NK-92 (cell line): ENCODE results near the gene MYBPC1.
"Not testable (repeated sequence)": the region's sequence is repeated elsewhere in the genome, so short reads cannot be mapped to it uniquely, and the experiment has no call there.

Source experiments
- DNase-seq: peaks from one replicate; lab custom pipeline; 2025; ENCODE audit not compliant: unreplicated experiment; lab: John Stamatoyannopoulos, UW

MYBPC1 gene, protein sequence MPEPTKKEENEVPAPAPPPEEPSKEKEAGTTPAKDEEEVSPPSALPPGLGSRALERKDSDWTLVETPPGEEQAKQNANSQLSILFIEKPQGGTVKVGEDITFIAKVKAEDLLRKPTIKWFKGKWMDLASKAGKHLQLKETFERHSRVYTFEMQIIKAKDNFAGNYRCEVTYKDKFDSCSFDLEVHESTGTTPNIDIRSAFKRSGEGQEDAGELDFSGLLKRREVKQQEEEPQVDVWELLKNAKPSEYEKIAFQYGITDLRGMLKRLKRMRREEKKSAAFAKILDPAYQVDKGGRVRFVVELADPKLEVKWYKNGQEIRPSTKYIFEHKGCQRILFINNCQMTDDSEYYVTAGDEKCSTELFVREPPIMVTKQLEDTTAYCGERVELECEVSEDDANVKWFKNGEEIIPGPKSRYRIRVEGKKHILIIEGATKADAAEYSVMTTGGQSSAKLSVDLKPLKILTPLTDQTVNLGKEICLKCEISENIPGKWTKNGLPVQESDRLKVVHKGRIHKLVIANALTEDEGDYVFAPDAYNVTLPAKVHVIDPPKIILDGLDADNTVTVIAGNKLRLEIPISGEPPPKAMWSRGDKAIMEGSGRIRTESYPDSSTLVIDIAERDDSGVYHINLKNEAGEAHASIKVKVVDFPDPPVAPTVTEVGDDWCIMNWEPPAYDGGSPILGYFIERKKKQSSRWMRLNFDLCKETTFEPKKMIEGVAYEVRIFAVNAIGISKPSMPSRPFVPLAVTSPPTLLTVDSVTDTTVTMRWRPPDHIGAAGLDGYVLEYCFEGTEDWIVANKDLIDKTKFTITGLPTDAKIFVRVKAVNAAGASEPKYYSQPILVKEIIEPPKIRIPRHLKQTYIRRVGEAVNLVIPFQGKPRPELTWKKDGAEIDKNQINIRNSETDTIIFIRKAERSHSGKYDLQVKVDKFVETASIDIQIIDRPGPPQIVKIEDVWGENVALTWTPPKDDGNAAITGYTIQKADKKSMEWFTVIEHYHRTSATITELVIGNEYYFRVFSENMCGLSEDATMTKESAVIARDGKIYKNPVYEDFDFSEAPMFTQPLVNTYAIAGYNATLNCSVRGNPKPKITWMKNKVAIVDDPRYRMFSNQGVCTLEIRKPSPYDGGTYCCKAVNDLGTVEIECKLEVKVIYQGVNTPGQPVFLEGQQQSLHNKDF

DNA sequence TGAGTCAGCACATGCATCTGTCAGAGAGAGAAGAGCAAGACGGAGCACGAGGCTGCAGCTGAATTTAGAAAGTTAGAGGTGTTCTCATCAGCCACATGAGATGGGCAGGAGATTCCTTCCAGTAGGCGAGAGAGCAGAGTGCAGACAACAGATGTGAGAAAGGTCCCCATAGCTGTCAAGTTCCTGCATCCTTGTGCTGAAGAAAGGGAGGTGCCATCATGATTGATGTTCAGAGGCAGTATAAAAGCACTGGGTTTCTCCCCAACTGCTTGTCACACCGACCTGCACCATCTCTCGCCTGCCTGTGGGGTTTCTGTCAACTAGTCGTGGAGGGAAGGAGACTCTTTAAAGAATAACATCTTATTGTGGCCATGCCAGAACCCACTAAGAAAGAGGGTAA lies at the start of gene MYBPC1:
Gene MYBPC1, plus strand, starts transcription at position 272 of the 400 bp plus-strand sequence. Its CDS starts 100 bp downstream, at position 372.
- no peak for DNase-seq

DNA sequence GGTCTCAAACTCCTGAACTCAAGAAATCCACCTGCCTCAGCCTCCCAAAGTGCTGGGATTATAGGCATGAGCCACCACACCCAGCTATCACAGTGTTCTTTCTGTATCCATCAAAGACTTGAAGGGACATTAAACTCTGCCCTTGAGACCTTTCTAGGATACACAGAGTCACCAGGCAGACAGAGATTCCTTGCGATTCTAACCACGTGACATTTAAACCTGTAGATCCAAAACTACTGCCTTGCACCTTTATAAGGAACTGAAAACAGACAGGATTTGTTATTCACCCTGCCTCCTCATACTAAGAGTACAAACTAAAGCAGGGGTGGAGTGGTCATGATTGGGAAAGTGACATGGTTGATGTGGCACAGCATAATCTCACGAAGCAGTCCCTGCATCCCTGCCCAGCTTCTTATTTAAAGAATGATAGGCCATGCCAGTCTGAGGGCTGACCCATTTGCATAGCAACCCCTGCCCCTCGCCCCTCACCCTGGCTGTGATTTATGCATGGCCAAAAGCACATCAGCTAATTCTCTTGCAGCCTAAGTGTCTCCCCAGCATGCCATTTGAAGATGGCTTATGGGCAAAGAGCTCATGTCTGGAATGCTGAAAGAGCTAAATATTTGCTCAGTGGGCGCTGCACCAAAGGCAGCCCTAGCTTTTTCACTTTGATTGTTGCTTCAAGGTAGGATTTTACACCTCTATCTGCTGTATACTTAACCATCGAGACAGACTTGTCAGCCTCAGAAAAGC lies 43.2 kb upstream of the MYBPC1 start:
- DNase-seq: no peak

DNA sequence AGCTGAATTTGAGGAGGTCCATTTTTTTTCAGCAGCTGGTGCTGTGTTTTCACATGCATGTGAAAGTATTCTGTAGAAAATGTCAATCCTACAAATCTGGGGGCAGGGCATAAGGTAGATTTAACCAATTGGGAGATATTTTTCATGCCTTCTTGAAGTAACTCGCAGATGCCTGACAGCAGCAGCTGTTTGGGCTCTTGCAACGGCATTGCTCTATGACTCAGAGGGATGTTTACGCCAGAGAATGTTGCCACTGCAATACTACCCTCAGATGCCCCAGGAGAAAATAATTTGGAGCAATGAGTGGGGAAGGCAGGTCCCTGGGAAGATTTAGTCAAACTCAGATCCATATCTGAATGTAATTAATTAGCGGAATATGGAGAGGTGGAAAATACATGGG lies 42.5 kb upstream of the MYBPC1 start:
- no peak for DNase-seq

DNA sequence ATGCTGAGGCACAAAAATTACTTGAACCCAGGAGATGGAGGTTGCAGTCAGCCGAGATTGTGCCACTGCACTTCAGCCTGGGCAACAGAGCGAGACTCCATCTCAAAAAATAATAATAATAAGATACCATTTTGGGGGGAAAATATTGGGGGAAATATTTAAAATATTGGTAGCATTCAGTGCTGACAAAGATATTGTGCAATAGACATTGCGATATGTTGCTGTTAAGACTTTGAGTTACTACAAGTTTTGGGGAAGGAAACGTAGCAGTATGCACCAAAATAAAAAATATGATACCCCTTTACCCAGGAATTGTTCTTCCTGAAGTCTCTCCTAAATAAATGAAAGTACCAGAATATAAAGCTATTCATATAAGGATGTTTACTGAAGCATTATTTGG lies 37.7 kb upstream of the MYBPC1 start:
- no peak for DNase-seq

DNA sequence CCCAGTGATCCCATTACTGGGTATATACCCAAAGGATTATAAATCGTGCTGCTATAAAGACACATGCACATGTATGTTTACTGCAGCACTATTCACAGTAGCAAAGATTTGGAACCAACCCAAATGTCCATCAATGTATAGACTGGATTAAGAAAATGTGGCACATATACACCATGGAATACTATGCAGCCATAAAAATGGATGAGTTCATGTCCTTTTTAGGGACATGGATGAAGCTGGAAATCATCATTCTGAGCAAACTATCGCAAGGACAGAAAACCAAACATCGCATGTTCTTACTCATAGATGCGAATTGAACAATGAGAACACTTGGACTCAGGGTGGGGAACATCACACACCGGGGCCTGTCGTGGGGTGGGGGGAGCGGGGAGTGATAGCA lies 36.0 kb upstream of the MYBPC1 start:
- not testable (repeated sequence) for DNase-seq

DNA sequence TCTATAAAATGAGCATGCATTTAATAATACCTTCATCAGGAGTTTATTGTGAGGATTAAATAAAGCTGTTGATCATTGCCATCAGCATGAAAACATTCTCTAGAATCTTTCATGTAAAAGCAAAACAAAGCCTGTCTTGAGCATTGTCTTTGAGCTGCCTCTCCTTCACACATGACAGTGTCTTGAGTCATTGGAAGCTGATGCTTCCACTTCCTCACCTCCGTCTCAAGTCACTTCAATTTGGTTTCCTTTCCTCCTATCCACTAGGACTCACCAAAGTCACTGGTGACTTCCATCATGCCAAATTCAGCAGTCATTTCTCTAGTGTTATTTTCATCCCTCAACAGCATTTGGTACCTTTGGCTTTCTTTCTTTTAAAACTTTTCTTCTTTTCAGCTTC lies 31.6 kb upstream of the MYBPC1 start:
- DNase-seq: no peak

DNA sequence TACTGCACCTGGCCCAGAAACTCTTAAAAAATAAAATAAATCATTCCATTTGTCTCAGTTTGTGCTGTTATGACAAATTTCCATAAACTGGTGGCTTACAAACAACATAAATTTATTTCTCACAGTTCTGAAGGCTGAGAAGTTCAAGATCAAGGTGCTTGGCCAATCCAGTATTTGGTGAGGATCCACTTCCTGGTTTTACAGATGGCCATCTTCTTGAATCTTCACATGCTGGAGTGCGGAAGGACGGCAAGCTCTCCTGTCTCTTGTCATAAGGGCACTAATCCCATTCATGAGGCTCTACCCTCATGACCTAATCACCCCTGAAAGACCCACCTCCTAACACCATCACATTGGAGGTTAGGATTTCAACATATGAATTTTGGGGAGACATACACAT lies 29.9 kb upstream of the MYBPC1 start:
- DNase-seq: no peak

DNA sequence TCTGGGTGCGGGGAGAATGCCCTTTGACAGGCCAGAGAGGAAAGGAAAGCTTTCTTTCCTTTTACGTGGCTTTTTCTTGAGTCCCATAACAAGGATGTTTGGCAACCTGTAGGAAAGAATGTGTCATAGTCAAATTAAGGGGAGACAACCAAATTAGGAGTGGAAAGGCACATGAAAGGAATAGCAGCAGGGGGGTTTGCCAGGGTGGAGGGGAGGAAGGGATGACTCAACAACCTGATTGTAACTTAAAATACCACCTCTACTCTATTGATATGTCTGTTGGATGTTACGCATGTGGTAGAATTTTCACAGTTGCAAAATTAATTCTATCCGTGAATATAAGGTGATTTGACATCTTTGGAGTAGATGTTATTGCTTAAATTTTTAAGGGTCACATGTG lies 28.5 kb upstream of the MYBPC1 start:
- no peak for DNase-seq

DNA sequence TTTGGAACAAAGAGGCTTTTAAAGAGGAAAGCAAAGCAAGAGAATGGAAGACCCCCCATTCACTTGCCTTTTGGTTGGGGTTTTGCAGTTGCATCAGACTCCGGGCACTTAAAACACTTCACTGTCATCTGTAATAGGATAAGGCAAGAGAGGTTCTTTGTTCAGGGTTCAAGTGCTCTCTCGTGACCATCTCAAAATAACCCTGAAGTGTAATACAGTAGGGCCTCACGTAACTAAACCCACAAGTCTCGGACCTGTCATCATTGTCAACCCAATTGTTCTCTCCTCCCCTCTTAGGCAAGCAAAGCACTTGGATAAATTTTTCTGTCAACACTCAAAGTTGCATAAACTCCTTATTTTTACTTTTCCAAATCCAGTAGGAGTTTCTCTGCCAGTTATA lies 26.9 kb upstream of the MYBPC1 start:
- no peak for DNase-seq

DNA sequence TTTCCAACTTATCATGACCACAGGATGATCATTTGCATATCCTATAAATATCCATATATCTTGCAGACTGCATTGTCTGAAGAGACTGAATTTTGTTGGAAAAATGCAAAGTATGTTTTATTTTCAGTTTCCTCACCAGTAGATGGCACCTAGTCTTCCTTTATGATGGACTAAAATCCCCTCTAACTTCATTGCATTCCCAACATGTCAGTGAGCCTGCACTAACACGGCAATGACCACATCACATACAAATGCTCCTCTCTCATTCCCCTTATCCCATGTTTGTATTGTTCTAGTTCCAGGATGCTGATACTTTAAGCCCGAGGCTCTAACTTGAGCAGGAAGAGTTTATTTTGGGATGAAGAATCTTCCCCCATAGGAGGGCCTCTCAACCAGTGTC lies 24.7 kb upstream of the MYBPC1 start:
- DNase-seq: no peak

DNA sequence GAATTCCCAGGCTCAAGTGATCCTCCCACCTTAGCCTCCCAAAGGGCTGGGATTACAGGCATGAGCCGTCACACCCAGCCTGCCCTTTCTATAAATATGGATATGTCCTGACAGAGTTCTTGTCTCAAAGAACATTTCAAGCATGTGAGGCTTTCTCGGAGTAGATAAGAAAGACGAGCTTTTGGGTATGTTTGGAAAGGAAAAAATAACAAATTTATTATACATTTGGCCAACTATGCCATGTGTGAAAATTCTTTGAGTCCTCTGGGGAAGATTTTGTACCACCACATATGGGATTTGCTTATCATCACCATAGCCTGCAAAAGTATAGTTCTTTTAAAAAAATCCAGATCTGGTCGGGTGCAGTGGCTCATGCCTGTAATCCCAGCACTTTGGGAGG lies 23.7 kb upstream of the MYBPC1 start:
- no peak for DNase-seq

DNA sequence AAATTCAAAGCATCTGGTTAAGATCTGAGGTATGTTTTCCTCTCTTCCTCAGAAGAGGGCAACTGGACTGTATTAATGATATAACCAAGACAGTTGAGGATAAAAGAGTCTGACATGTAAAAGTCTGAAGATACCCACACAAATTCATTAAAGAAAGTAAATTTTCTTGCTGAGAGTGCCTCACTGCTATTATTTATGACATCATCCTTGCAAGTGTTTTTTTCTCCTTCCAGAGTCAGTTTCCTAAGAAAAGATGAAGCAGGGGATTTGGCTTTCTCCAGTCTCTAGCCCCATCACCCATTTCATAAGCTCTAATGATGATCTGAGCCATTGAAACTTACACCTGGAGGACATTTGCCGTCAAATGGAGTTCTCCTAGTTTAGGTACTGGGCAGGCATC lies 21.0 kb upstream of the MYBPC1 start:
- no peak for DNase-seq

DNA sequence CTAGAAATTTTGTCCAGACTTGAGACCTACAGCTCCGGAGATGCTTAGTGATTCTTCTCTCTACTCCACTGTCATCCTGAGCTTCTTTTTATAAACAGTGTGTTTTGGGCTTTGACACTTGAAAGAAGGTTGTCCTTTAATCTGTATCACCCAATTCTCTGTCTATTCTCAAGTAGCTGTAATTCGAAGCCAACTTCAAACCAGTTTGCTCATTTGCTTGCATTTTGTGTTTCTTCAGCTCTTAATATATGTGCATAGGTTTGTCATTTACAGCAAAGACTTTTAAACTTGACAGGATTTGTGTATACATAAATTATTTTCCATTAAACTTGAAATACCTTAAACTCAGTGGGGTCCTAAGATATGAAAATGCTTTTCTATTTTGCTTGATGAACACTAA lies 16.4 kb upstream of the MYBPC1 start:
- no peak for DNase-seq

DNA sequence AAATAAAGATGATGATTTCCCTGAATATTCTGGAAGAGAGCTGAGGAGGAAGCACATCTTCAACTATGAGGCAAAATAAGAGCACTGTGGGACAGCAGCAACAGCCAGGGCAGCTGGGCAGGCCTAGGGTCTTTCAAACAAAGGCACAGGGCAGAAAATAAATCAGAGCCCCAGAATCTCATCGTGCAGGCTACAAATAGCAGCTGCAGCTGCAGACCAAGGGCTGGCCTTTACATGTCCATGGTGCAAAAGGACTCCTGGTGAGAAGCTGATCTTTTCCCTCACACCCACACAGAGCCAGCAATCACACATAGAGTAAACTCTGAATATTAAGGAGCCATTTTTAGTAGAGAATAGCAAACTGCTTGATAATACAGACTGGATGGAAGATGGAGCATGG lies 13.6 kb upstream of the MYBPC1 start:
- DNase-seq: no peak

DNA sequence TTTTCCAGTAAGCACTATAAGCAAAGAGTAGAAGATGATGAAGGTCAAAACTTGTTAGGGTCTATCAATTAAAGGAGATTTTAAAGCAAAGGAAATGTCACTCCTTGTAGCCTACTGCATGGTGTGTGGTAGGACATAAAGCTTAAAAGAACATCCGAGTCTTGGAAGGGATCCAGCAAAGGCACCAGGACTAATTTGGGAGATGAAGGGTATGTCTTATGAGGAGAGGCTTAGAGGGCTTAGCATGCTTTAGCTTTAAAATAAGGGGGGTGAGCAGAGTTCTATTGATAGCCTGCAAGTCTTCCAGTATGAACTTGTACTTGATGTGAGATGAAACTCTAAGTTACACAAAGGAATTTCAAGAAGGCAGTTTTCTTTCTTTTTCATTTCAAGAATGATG lies 11.8 kb upstream of the MYBPC1 start:
- no peak for DNase-seq

DNA sequence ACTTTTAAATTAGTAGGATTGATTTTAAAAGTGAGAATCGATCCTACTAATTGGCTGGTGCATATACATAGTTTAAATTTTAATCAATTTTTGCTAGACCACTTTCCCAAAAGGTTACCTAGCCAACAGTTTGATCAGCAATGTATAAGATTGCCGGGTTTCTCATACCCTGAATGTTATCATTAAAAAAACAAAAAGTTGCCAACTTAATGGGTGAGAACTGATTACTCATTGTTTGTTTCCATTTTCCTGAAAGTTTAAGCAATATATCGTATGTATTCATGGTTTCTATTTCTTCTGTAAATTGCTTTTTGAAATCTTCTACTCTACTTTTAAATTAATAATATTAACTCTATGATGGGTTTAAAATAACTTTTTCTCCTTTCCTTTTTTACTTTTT lies 4.4 kb upstream of the MYBPC1 start:
- no peak for DNase-seq

DNA sequence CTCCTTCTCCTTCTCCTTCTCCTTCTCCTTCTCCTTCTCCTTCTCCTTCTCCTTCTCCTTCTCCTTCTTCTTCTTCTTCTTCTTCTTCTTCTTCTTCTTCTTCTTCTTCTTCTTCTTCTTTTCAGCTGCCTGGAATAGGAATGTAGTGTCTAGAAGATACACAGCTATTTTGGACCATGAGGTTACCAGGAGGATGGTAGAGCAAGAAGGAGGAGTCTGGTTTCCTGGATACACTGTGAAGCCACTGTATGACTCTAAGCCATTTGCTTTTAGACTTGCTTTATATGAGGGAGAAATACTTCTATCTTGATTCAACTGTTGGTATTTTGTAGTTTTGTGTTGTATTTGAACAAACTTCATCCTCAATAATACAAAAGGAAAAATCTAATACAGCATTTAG lies 3.0 kb upstream of the MYBPC1 start:
- DNase-seq: no peak

DNA sequence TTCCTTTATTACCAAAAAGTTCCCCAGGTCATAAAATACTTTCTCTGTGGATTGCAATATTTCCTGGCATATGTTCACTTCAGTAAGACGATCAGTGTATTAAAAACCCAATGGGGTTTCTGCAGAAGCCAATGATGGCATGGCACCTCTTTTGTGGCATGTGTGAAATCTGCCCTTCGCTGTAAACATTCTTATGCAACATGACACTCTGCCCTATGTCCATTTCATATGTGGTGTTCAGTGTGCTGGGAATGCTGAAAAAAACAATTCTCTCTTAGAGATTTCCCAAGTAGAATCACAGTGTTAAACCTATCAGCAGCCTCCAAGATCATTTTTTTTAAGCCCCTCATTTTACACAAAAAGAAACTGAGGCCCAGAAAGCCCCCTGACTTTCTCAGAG lies 2.3 kb upstream of the MYBPC1 start:
- no peak for DNase-seq

DNA sequence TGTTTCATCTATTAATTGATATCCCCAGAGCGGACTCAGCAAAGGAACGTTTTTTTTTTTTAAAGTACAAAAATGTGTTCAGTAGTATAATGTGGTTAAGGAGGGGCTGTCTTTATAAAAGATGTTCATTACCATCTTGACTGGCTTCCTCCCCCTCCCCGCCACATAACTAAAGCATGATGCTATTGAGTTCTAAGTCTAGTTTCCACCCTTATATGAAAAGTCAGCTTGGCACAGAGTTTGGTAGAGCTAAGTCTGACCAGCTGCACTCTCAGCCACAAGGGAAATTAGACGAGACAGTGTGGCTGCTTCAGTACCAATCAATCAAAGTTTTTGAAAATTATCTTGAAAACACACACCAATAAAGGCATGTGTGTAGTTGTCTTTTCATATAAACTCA lies 1.9 kb upstream of the MYBPC1 start:
- no peak for DNase-seq

DNA sequence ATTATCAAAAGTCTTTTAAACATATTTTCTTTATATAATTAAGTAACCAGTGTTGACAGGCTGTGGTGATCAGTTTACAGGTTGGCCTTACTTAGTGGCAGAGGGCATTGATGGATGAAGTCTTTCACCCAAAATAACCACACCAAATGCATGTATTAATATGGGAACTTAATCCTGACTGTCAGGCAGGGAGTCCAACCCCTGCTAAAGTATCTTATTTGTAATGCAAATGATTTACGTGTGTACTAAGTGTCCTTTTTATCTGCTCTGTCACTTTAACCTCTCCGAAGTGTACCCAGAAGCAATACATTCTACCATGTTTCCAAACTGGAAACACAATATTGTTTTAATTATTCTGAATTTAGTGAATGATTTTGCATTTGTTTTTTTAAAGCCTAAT lies 1.4 kb downstream of the MYBPC1 start:
- no peak for DNase-seq

DNA sequence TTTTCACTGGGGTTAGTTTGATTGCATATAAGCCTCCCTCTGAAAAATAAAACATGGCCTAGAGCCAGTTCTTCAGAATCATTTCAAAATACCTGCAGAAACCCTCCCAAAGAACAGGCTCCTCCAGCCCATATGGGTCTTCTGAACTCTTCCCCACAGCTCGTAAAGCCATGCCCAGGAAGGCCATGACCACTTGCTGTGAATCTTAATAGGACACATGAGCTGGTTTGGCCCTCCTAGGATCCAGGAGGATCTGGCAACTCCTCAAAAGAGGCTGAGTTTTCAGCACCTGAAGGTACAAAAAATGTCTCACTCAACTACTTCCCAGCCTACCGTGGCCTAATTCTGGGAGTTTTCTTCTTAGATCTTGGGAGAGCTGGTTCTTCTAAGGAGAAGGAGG lies 2.4 kb downstream of the MYBPC1 start:
- DNase-seq: no peak
